H9 (cell line): ENCODE results near the gene SLC12A8. TPM values are rescaled to one million over a fixed set of nuclear protein-coding genes. Genes with fewer than 3 reads are reported as not detected.

Source experiments
- DNase-seq: peaks from one replicate; pipeline ENCODE4 v3.0.0-alpha.2; 2017
- H2AFZ ChIP-seq: one replicate; pipeline ENCODE4 v1.6.1; 2013; ENCODE audit warnings: mild to moderate bottlenecking, low read length, control low read depth, moderate library complexity
- H2AK5ac ChIP-seq: 2 replicates; pipeline ENCODE4 v1.6.1; 2013; ENCODE audit warnings: low read length, control low read depth, mixed read lengths; ENCODE audit not compliant: insufficient read length
- H2BK120ac ChIP-seq: one replicate; pipeline ENCODE4 v1.6.1; 2013; ENCODE audit warnings: low read depth, mild to moderate bottlenecking, low read length, control low read depth, inconsistent platforms; ENCODE audit not compliant: poor library complexity, severe bottlenecking
- H2BK12ac ChIP-seq: 2 replicates; pipeline ENCODE4 v1.6.1; 2013; ENCODE audit warnings: low read length, control low read depth, mixed read lengths, low read depth; ENCODE audit not compliant: insufficient read length
- H2BK15ac ChIP-seq: 2 replicates; pipeline ENCODE4 v1.6.1; 2013; ENCODE audit warnings: low read depth, low read length, control low read depth
- H2BK20ac ChIP-seq: one replicate; pipeline ENCODE4 v1.6.1; 2013; ENCODE audit warnings: low read depth, mild to moderate bottlenecking, low read length, control low read depth, inconsistent platforms; ENCODE audit not compliant: poor library complexity, severe bottlenecking
- H2BK5ac ChIP-seq: 2 replicates; pipeline ENCODE4 v1.6.1; 2013; ENCODE audit warnings: low read length, control low read depth, mixed read lengths; ENCODE audit not compliant: insufficient read length
- H3K14ac ChIP-seq: 2 replicates; pipeline ENCODE4 v1.6.1; 2013; ENCODE audit warnings: low read length, control low read depth; ENCODE audit not compliant: insufficient read depth
- H3K18ac ChIP-seq: 2 replicates; pipeline ENCODE4 v1.6.1; 2013; ENCODE audit warnings: low read depth, mild to moderate bottlenecking, mixed read lengths, low read length, control low read depth; ENCODE audit not compliant: insufficient read length
- H3K23ac ChIP-seq: 2 replicates; pipeline ENCODE4 v1.6.1; 2013; ENCODE audit warnings: low read length, control low read depth, mixed read lengths, low read depth; ENCODE audit not compliant: insufficient read length
- H3K23me2 ChIP-seq: 2 replicates; pipeline ENCODE4 v1.6.1; 2013; ENCODE audit warnings: low read depth, mild to moderate bottlenecking, mixed read lengths, low read length, control low read depth; ENCODE audit not compliant: insufficient read length, poor library complexity, severe bottlenecking
- H3K27ac ChIP-seq: 2 replicates; pipeline ENCODE4 v1.5.1; 2013; ENCODE audit warnings: low read length, control low read depth, mixed read lengths, low read depth; ENCODE audit not compliant: insufficient read length
- H3K27me3 ChIP-seq: 2 replicates; pipeline ENCODE4 v1.6.1; 2013; ENCODE audit warnings: low read length, control low read depth, inconsistent platforms; ENCODE audit not compliant: insufficient read depth
- H3K4ac ChIP-seq: 2 replicates; pipeline ENCODE4 v1.6.1; 2013; ENCODE audit warnings: low read depth, mild to moderate bottlenecking, control low read depth, inconsistent platforms, low read length, moderate library complexity
- H3K4me1 ChIP-seq: 2 replicates; pipeline ENCODE4 v1.6.1; 2013; ENCODE audit warnings: low read length, control low read depth, inconsistent platforms; ENCODE audit not compliant: insufficient read depth
- H3K4me2 ChIP-seq: 2 replicates; pipeline ENCODE4 v1.6.1; 2013; ENCODE audit warnings: low read length, control low read depth, mixed read lengths; ENCODE audit not compliant: insufficient read length, insufficient read depth
- H3K56ac ChIP-seq: 2 replicates; pipeline ENCODE4 v1.6.1; 2013; ENCODE audit warnings: low read depth, mild to moderate bottlenecking, mixed read lengths, low read length, control low read depth; ENCODE audit not compliant: insufficient read length
- H3K79me1 ChIP-seq: 2 replicates; pipeline ENCODE4 v1.6.1; 2013; ENCODE audit warnings: low read depth, mild to moderate bottlenecking, moderate library complexity, low read length, control low read depth, inconsistent platforms; ENCODE audit not compliant: insufficient read depth, poor library complexity, severe bottlenecking
- H3K79me2 ChIP-seq: 2 replicates; pipeline ENCODE4 v1.6.1; 2013; ENCODE audit warnings: low read length, control low read depth, inconsistent platforms; ENCODE audit not compliant: insufficient read depth
- H3K9ac ChIP-seq: 2 replicates; pipeline ENCODE4 v1.6.1; 2013; ENCODE audit warnings: low read length, control low read depth, mixed read lengths; ENCODE audit not compliant: insufficient read length; ENCODE audit errors: extremely low read depth
- H3K9me3 ChIP-seq: one replicate; pipeline ENCODE4 v1.6.1; 2013; ENCODE audit warnings: low read depth, low read length, inconsistent platforms; ENCODE audit not compliant: control insufficient read depth
- H3T11ph ChIP-seq: one replicate; pipeline ENCODE4 v1.6.1; 2013; ENCODE audit warnings: mild to moderate bottlenecking, low read length, control low read depth, inconsistent platforms
- H4K20me1 ChIP-seq: one replicate; pipeline ENCODE4 v1.6.1; 2013; ENCODE audit not compliant: control insufficient read depth, insufficient read length, insufficient read depth
- H4K5ac ChIP-seq: 2 replicates; pipeline ENCODE4 v1.6.1; 2013; ENCODE audit warnings: low read depth, mild to moderate bottlenecking, mixed read lengths, low read length, control low read depth; ENCODE audit not compliant: insufficient read length
- H4K8ac ChIP-seq: replicated peaks from 2 replicates; pipeline ENCODE4 v1.6.1; 2013; ENCODE audit warnings: low read length, control low read depth, mixed read lengths, low read depth; ENCODE audit not compliant: insufficient read length
- H4K91ac ChIP-seq: 2 replicates; pipeline ENCODE4 v1.6.1; 2013; ENCODE audit warnings: low read depth, mild to moderate bottlenecking, moderate library complexity, mixed read lengths, low read length, control low read depth; ENCODE audit not compliant: insufficient read length
- H3K27ac Mint-ChIP-seq, 3 experiments: 2 replicates in 2 of 3; 3 replicates in 1 of 3; pipeline ENCODE4 v1.8.0; 2020 to 2021; ENCODE audit warnings: mixed read lengths in 3 of 3, mild to moderate bottlenecking in 1 of 3, moderate library complexity in 1 of 3
- H3K27me3 Mint-ChIP-seq: 2 replicates; pipeline ENCODE4 v1.8.0; 2021; ENCODE audit warnings: low read depth, mild to moderate bottlenecking, moderate library complexity, mixed read lengths
- H3K36me3 Mint-ChIP-seq, 3 experiments: 2 replicates in 2 of 3; 3 replicates in 1 of 3; pipeline ENCODE4 v1.8.0; 2020 to 2021; ENCODE audit warnings: low read depth in 3 of 3, mixed read lengths in 3 of 3; ENCODE audit not compliant: insufficient read depth in 1 of 3
- H3K4me1 Mint-ChIP-seq, 2 experiments: 2 replicates each; pipeline ENCODE4 v1.8.0; 2020; ENCODE audit warnings: mixed read lengths in 2 of 2
- H3K4me3 Mint-ChIP-seq, 2 experiments: 2 replicates in 1 of 2; 3 replicates in 1 of 2; pipeline ENCODE4 v1.8.0; 2020 to 2021; ENCODE audit warnings: mild to moderate bottlenecking in 2 of 2, mixed read lengths in 2 of 2, moderate library complexity in 1 of 2
- H3K9me3 Mint-ChIP-seq, 2 experiments: 2 replicates in 1 of 2; 3 replicates in 1 of 2; pipeline ENCODE4 v1.8.0; 2020; ENCODE audit warnings: mild to moderate bottlenecking in 2 of 2, mixed read lengths in 2 of 2, moderate library complexity in 1 of 2
- WGBS: extraction: QIAGEN DNeasy Blood & Tissue Kit; methylation state at CpG from one replicate; pipeline ENCODE4 v1.1.7; 2013; ENCODE audit warnings: missing lambda C conversion rate, low lambda C conversion rate, mixed read lengths; ENCODE audit not compliant: insufficient read length; ENCODE audit errors: extremely low coverage; 5-methylcytosine and 5-hydroxymethylcytosine counted together
- total RNA-seq: library from RNA; stranded (reverse); gene quantifications from 2 replicates; pipeline ENCODE4 v1.2.1, GENCODE V29; 2021
- TF ChIP-seq, protein P1 (sequence below): fragments of 200-600 bp; sonication (generic); conservative IDR thresholded peaks from 3 replicates; pipeline ENCODE4 v1.8.0; 2021; ENCODE audit warnings: antibody characterized with exemption, mild to moderate bottlenecking

SLC12A8 gene
- total RNA-seq, 1 experiment from 2014 or later, result 8.2 TPM

DNA sequence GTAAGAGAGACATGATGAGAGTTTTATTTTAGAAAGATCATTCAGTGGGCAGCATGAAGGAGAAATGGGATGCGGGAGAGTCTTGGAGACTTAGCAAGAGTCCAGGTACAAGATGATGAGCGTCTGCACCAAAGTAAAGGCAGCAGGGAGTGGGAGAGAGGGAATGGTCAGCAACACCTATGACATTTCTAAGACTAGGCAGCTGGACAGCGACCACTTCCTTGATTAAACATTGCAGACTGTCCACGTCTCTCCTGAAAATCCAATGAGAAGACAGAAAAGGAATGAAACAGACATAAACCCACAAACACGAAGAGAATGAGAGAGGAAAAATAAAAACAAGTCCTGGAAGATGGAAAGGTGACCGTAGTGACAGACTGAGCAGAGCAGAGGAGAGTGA, 110.1 kb downstream of the SLC12A8 start:
- Histone ChIP-seq H3K9me3 (no peaks in the 10 kb centered on the region), H2BK5ac (no peak overlapping the region), H3K4me2 (no peak overlapping the region), H3K23ac (no peak overlapping the region), H3K14ac (no peak overlapping the region), H3K9ac (no peak overlapping the region), H2AFZ (no peak overlapping the region), H3T11ph (no peak overlapping the region), H2BK20ac (no peak overlapping the region), H4K91ac (no peak overlapping the region), H4K5ac (no peak overlapping the region), H3K56ac (no peak overlapping the region), H2AK5ac (no peak overlapping the region), H3K4ac (no peak overlapping the region), H3K4me1 (no peaks in the 10 kb centered on the region), H3K79me2 (no peaks in the 10 kb centered on the region), H3K27me3 (no peaks in the 10 kb centered on the region), H2BK15ac (no peak overlapping the region), H3K18ac (no peak overlapping the region), H4K8ac (no peak overlapping the region), H3K23me2 (no peaks in the 10 kb centered on the region), H3K79me1 (no peaks in the 10 kb centered on the region), H3K27ac (no peak overlapping the region), H4K20me1 (no peaks in the 10 kb centered on the region), H2BK120ac (no peak overlapping the region), H2BK12ac (no peak overlapping the region)
- Mint-ChIP-seq H3K27me3 (no peaks in the 10 kb centered on the region), H3K36me3 (peaks cover 3 to 8% (median 7%) of the 10 kb centered on the region in 3 experiments), H3K4me1 (peaks cover 6 to 7% of the 10 kb centered on the region in 2 experiments), H3K4me3 (no peak overlapping the region), H3K9me3 (peaks cover 0 to 2% of the 10 kb centered on the region in 2 experiments; a peak in 2 of 5 replicates), H3K27ac (no peak overlapping the region)
- no CpG with 5 or more reads among the region's 6 CpGs for WGBS
- TF ChIP-seq, protein P1, sequence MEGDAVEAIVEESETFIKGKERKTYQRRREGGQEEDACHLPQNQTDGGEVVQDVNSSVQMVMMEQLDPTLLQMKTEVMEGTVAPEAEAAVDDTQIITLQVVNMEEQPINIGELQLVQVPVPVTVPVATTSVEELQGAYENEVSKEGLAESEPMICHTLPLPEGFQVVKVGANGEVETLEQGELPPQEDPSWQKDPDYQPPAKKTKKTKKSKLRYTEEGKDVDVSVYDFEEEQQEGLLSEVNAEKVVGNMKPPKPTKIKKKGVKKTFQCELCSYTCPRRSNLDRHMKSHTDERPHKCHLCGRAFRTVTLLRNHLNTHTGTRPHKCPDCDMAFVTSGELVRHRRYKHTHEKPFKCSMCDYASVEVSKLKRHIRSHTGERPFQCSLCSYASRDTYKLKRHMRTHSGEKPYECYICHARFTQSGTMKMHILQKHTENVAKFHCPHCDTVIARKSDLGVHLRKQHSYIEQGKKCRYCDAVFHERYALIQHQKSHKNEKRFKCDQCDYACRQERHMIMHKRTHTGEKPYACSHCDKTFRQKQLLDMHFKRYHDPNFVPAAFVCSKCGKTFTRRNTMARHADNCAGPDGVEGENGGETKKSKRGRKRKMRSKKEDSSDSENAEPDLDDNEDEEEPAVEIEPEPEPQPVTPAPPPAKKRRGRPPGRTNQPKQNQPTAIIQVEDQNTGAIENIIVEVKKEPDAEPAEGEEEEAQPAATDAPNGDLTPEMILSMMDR, result no peak
- no peak for DNase-seq
